Measurements from ENCODE around the gene MCF2L2.

Gene MCF2L2

GRCh38 chr3:183220828-183221227 lies 207.6 kb downstream of the MCF2L2 start:
- TF ChIP-seq REST (IDR thresholded peaks at IDR 0.05; ENCODE audit: insufficient read depth in 1 of 2, low read depth in 2 of 2, low read length in 2 of 2) (no peak), POLR2AphosphoS5 (IDR thresholded peaks at IDR 0.05; ENCODE audit: low read depth, low read length) (no peak), SIN3A (IDR thresholded peaks at IDR 0.05; ENCODE audit: borderline replicate concordance, insufficient read depth, low read length) (no peak), FOXP2 (optimal IDR thresholded peaks at IDR 0.05; ENCODE audit: borderline replicate concordance, extremely low read depth, extremely low read length, insufficient read depth) (no peak), TAF1 (IDR thresholded peaks at IDR 0.05; ENCODE audit: borderline replicate concordance, insufficient read depth, low read length) (no peak)

GRCh38 chr3:183218826-183219225 lies 209.6 kb downstream of the MCF2L2 start:
- no peak for TF ChIP-seq REST (IDR thresholded peaks at IDR 0.05; ENCODE audit: insufficient read depth in 1 of 2, low read depth in 2 of 2, low read length in 2 of 2)
- no peak for TF ChIP-seq SIN3A (IDR thresholded peaks at IDR 0.05; ENCODE audit: borderline replicate concordance, insufficient read depth, low read length)
- no peak for TF ChIP-seq POLR2AphosphoS5 (IDR thresholded peaks at IDR 0.05; ENCODE audit: low read depth, low read length)
- no peak for TF ChIP-seq TAF1 (IDR thresholded peaks at IDR 0.05; ENCODE audit: borderline replicate concordance, insufficient read depth, low read length)
- TF ChIP-seq FOXP2 (optimal IDR thresholded peaks at IDR 0.05; ENCODE audit: borderline replicate concordance, extremely low read depth, extremely low read length, insufficient read depth): no peak

- TF ChIP-seq TAF1 (IDR thresholded peaks at IDR 0.05; ENCODE audit: borderline replicate concordance, insufficient read depth, low read length) (no peak), FOXP2 (optimal IDR thresholded peaks at IDR 0.05; ENCODE audit: borderline replicate concordance, extremely low read depth, extremely low read length, insufficient read depth) (no peak), REST (IDR thresholded peaks at IDR 0.05; ENCODE audit: insufficient read depth in 1 of 2, low read depth in 2 of 2, low read length in 2 of 2) (no peak), SIN3A (IDR thresholded peaks at IDR 0.05; ENCODE audit: borderline replicate concordance, insufficient read depth, low read length) (no peak), POLR2AphosphoS5 (IDR thresholded peaks at IDR 0.05; ENCODE audit: low read depth, low read length) (no peak)
Measured at GRCh38 chr3:183217548-183218332, 210.7 kb downstream of the MCF2L2 start.

GRCh38 chr3:183215591-183216202 lies 212.7 kb downstream of the MCF2L2 start:
- TF ChIP-seq SIN3A (IDR thresholded peaks at IDR 0.05; ENCODE audit: borderline replicate concordance, insufficient read depth, low read length) (no peak), FOXP2 (optimal IDR thresholded peaks at IDR 0.05; ENCODE audit: borderline replicate concordance, extremely low read depth, extremely low read length, insufficient read depth) (no peak), TAF1 (IDR thresholded peaks at IDR 0.05; ENCODE audit: borderline replicate concordance, insufficient read depth, low read length) (no peak), POLR2AphosphoS5 (IDR thresholded peaks at IDR 0.05; ENCODE audit: low read depth, low read length) (no peak), REST (IDR thresholded peaks at IDR 0.05; ENCODE audit: insufficient read depth in 1 of 2, low read depth in 2 of 2, low read length in 2 of 2) (no peak)

Data from PFSK-1 (cell line).